GM12891 (cell line): Measurements from ENCODE around the gene FSTL5.

Experiments used
- POLR2A ChIP-seq: IDR thresholded peaks from 2 replicates; pipeline ENCODE4 v1.6.1; 2011; ENCODE audit warnings: low read depth, low read length, control low read depth
- POLR2AphosphoS5 ChIP-seq: IDR thresholded peaks from 2 replicates; pipeline ENCODE4 v1.6.1; 2011; ENCODE audit warnings: low read depth, low read length, control low read depth
- SPI1 ChIP-seq: IDR thresholded peaks from 2 replicates; pipeline ENCODE4 v1.6.1; 2011; ENCODE audit warnings: low read depth, low read length, control low read depth
- TAF1 ChIP-seq: IDR thresholded peaks from 2 replicates; pipeline ENCODE4 v1.6.1; 2011; ENCODE audit warnings: low read depth, low read length, control low read depth

DNA sequence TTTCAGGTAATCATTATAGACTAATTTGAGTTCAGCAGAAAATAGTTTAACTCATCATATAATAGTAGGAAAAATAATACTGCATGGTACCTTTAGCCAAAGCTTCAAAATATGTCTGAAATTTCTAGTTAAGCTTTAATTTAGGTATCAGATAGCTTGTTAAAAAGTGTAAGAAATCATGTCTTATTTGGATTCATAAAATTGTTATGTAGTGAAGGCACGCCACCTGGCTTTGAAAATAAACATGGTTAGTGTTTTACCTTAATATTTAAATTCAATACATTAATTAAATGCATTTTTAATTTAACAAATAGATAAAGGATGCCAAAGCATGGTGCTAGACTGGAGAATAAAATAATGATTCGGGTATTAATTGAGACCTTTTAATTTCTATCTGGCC lies 211.4 kb downstream of the FSTL5 start:
- TF ChIP-seq POLR2AphosphoS5 (no peak), TAF1 (no peak), POLR2A (no peak), SPI1 (no peak)
